Activated T-helper 9 cell treated with anti-CD3 and anti-CD28 coated beads, Interleukin-2, amount 50 U/mL, for 16 hours (primary cell): ENCODE data around the gene ATP8A1.

ENCODE experiments used
- DNase-seq: peaks from one replicate; pipeline ENCODE4 v3.0.0-alpha.2; 2020; ENCODE audit warnings: low read depth

ATP8A1 gene

GRCh38 chr4:42649870-42650269 is 7.0 kb downstream of the ATP8A1 start:
- no peak for DNase-seq

- DNase-seq, result no peak
Measured at GRCh38 chr4:42646999-42647541, 9.8 kb downstream of the ATP8A1 start.

GRCh38 chr4:42646013-42646784 is 10.7 kb downstream of the ATP8A1 start:
- no peak for DNase-seq

- no peak for DNase-seq
Measured at GRCh38 chr4:42644897-42645296, 12.0 kb downstream of the ATP8A1 start.

- DNase-seq, result no peak
Measured at GRCh38 chr4:42643685-42644084, 13.2 kb downstream of the ATP8A1 start.

- DNase-seq, result no peak
Measured at GRCh38 chr4:42642845-42643615, 13.9 kb downstream of the ATP8A1 start.

- no peak for DNase-seq
Measured at GRCh38 chr4:42642101-42642797, 14.7 kb downstream of the ATP8A1 start.

- DNase-seq, result no peak
Measured at GRCh38 chr4:42641656-42642055, 15.2 kb downstream of the ATP8A1 start.

- DNase-seq, result no peak
Measured at GRCh38 chr4:42641161-42641560, 15.7 kb downstream of the ATP8A1 start.

- DNase-seq, result no peak
Measured at GRCh38 chr4:42640613-42641012, 16.3 kb downstream of the ATP8A1 start.

- no peak for DNase-seq
Measured at GRCh38 chr4:42638993-42639392, 17.9 kb downstream of the ATP8A1 start.

GRCh38 chr4:42638321-42638720 is 18.6 kb downstream of the ATP8A1 start:
- no peak for DNase-seq

- DNase-seq, result no peak
Measured at GRCh38 chr4:42637867-42638266, 19.0 kb downstream of the ATP8A1 start.

GRCh38 chr4:42637104-42637503 is 19.8 kb downstream of the ATP8A1 start:
- DNase-seq, result no peak

GRCh38 chr4:42636645-42636949 is 20.3 kb downstream of the ATP8A1 start:
- DNase-seq, result no peak

- no peak for DNase-seq
Measured at GRCh38 chr4:42633605-42634388, 23.1 kb downstream of the ATP8A1 start.

- no peak for DNase-seq
Measured at GRCh38 chr4:42632653-42633382, 24.1 kb downstream of the ATP8A1 start.

- DNase-seq, result no peak
Measured at GRCh38 chr4:42630908-42631307, 26.0 kb downstream of the ATP8A1 start.

- no peak for DNase-seq
Measured at GRCh38 chr4:42628740-42629139, 28.2 kb downstream of the ATP8A1 start.

GRCh38 chr4:42627885-42628646 is 28.8 kb downstream of the ATP8A1 start:
- no peak for DNase-seq
